Measurements from ENCODE around the gene MTO1. TPM values are rescaled to one million over a fixed set of nuclear protein-coding genes. Genes with fewer than 3 reads are reported as not detected.
"Not testable (repeated sequence)": the region's sequence is repeated elsewhere in the genome, so short reads cannot be mapped to it uniquely, and the experiment has no call there.

Gene MTO1
- polyA plus RNA-seq, 2 donors = 11.8 to 15.8 TPM

GRCh38 chr6:73497915-73498314, 36.4 kb downstream of the MTO1 start:
- Histone ChIP-seq H3K4me1 (ENCODE audit: control insufficient read depth in 2 of 2, insufficient read depth in 2 of 2, low read length in 1 of 2) (no peaks in the 10 kb centered on the region), H3K4me3 (ENCODE audit: low read depth in 1 of 2, low read length in 2 of 2) (no peak overlapping the region), H3K27me3 (ENCODE audit: control insufficient read depth in 1 of 2, insufficient read depth in 2 of 2, low read length in 2 of 2) (no peaks in the 10 kb centered on the region), H3K27ac (ENCODE audit: low read depth in 2 of 2, low read length in 1 of 2) (no peak overlapping the region), H3K9me3 (ENCODE audit: control insufficient read depth in 2 of 2, insufficient read depth in 1 of 2, low read depth in 1 of 2, low read length in 1 of 2) (no peaks in the 10 kb centered on the region), H3K36me3 (ENCODE audit: control insufficient read depth in 2 of 2, insufficient read depth in 2 of 2, low read length in 1 of 2) (peaks cover 5 to 10% of the 10 kb centered on the region in 2 donors)
- 96% methylated on average over 3 of the region's 3 CpGs for WGBS, 2 donors

DNA sequence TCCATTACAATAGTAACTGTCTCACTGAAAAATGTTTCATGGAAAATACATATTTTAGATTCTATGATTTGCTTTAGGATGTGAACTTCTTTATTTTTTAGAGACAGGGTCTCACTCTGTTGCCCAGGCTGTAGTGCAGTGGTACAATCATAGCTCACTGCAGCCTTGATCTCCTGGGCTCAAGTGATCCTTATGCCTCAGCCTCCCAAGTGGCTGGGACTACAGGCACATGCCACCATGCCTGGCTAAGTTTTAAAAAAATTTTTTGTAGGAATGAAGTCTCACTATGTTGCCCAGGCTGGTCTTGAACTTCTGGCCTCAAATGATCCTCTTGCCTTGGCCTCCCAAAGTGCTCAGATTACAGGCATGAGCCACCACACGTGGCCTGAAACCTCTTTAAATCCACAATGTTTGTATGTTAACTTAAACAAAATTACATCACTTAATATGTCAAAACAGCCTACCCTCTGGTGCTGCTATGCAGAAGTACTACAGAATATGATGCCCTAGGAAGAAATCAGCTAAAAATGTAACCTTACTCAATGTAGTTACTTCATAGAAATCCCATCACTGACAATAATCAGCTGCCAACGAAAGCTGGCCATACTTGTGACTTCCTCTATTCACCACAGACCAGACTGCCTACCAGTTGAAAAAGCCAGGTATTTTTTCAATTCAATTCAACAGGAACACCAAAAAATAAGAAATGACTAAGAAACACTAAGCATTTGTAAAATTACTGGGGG, 41.7 kb downstream of the MTO1 start:
- no peaks in the 10 kb centered on the region for H3K4me1 ChIP-seq (ENCODE audit: control insufficient read depth in 2 of 2, insufficient read depth in 2 of 2, low read length in 1 of 2)
- peaks cover 0 to 8% of the 10 kb centered on the region in 2 donors for H3K36me3 ChIP-seq (ENCODE audit: control insufficient read depth in 2 of 2, insufficient read depth in 2 of 2, low read length in 1 of 2)
- H3K27ac ChIP-seq (ENCODE audit: low read depth in 2 of 2, low read length in 1 of 2) = no peak overlapping the region
- no peaks in the 10 kb centered on the region for H3K9me3 ChIP-seq (ENCODE audit: control insufficient read depth in 2 of 2, insufficient read depth in 1 of 2, low read depth in 1 of 2, low read length in 1 of 2)
- no peak overlapping the region for H3K4me3 ChIP-seq (ENCODE audit: low read depth in 1 of 2, low read length in 2 of 2)
- H3K27me3 ChIP-seq (ENCODE audit: control insufficient read depth in 1 of 2, insufficient read depth in 2 of 2, low read length in 2 of 2) = no peaks in the 10 kb centered on the region
- WGBS, 2 donors = 51 to 54% methylated on average over 2 of the region's 2 CpGs

DNA sequence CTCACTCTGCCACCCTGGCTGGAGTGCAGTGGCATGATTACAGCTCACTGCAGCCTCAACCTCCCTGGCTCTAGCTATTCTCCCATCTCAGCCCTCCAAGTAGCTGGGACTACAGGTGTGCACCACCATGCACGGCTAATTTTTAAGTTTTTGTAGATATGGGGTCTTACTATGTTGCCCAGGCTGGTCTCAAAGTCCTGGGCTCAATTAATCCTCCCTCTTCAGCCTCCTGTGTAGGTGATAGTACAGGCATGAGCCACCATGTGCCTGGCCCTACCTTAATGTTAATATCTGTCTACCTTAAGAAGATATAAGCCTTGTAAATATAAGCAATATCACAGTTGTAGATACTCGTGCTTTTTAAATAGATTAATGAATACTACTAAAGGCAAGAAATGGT, 42.6 kb downstream of the MTO1 start:
- Histone ChIP-seq H3K9me3 (ENCODE audit: control insufficient read depth in 2 of 2, insufficient read depth in 1 of 2, low read depth in 1 of 2, low read length in 1 of 2) (no peaks in the 10 kb centered on the region), H3K27ac (ENCODE audit: low read depth in 2 of 2, low read length in 1 of 2) (no peak overlapping the region), H3K4me3 (ENCODE audit: low read depth in 1 of 2, low read length in 2 of 2) (no peak overlapping the region), H3K4me1 (ENCODE audit: control insufficient read depth in 2 of 2, insufficient read depth in 2 of 2, low read length in 1 of 2) (no peaks in the 10 kb centered on the region), H3K27me3 (ENCODE audit: control insufficient read depth in 1 of 2, insufficient read depth in 2 of 2, low read length in 2 of 2) (no peaks in the 10 kb centered on the region), H3K36me3 (ENCODE audit: control insufficient read depth in 2 of 2, insufficient read depth in 2 of 2, low read length in 1 of 2) (peaks cover 0 to 8% of the 10 kb centered on the region in 2 donors)
- WGBS, 2 donors = 81 to 85% methylated on average over 2 of the region's 2 CpGs

- no peaks in the 10 kb centered on the region for H3K4me1 ChIP-seq (ENCODE audit: control insufficient read depth in 2 of 2, insufficient read depth in 2 of 2, low read length in 1 of 2)
- no peaks in the 10 kb centered on the region for H3K27me3 ChIP-seq (ENCODE audit: control insufficient read depth in 1 of 2, insufficient read depth in 2 of 2, low read length in 2 of 2)
- H3K36me3 ChIP-seq (ENCODE audit: control insufficient read depth in 2 of 2, insufficient read depth in 2 of 2, low read length in 1 of 2) = peaks cover 0 to 8% of the 10 kb centered on the region in 2 donors
- no peak overlapping the region for H3K27ac ChIP-seq (ENCODE audit: low read depth in 2 of 2, low read length in 1 of 2)
- no peaks in the 10 kb centered on the region for H3K9me3 ChIP-seq (ENCODE audit: control insufficient read depth in 2 of 2, insufficient read depth in 1 of 2, low read depth in 1 of 2, low read length in 1 of 2)
- no peak overlapping the region for H3K4me3 ChIP-seq (ENCODE audit: low read depth in 1 of 2, low read length in 2 of 2)
Observed at GRCh38 chr6:73505142-73505541, 43.6 kb downstream of the MTO1 start.

DNA sequence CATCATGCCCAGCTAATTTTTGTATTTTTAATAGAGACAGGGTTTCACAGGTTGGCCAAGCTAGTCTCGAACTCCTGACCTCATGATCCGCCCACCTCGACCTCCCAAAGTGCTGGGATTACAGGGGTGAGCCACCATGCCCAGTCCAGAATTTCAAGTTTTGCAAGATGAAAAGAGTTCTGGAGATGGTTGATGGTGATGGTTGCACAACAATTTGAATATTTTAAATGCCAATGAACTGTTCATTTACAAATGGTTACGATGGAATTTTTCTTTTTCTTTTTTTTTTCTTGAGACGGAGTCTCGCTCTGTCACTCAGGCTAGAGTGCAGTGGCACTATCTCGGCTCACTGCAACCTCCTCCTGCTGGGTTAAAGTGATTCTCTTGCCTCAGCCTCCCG, 44.2 kb downstream of the MTO1 start:
- not testable (repeated sequence) for H3K4me1 ChIP-seq (ENCODE audit: control insufficient read depth in 2 of 2, insufficient read depth in 2 of 2, low read length in 1 of 2); H3K27ac ChIP-seq (ENCODE audit: low read depth in 2 of 2, low read length in 1 of 2); H3K4me3 ChIP-seq (ENCODE audit: low read depth in 1 of 2, low read length in 2 of 2); H3K9me3 ChIP-seq (ENCODE audit: control insufficient read depth in 2 of 2, insufficient read depth in 1 of 2, low read depth in 1 of 2, low read length in 1 of 2); H3K27me3 ChIP-seq (ENCODE audit: control insufficient read depth in 1 of 2, insufficient read depth in 2 of 2, low read length in 2 of 2); H3K36me3 ChIP-seq (ENCODE audit: control insufficient read depth in 2 of 2, insufficient read depth in 2 of 2, low read length in 1 of 2)
- WGBS, 2 donors = 93% methylated on average over 8 of the region's 8 CpGs

- WGBS, 2 donors = 87 to 93% methylated on average over 6 of the region's 6 CpGs
- Histone ChIP-seq H3K4me3 (ENCODE audit: low read depth in 1 of 2, low read length in 2 of 2) (no peak overlapping the region), H3K4me1 (ENCODE audit: control insufficient read depth in 2 of 2, insufficient read depth in 2 of 2, low read length in 1 of 2) (no peaks in the 10 kb centered on the region), H3K36me3 (ENCODE audit: control insufficient read depth in 2 of 2, insufficient read depth in 2 of 2, low read length in 1 of 2) (peaks cover 0 to 6% of the 10 kb centered on the region in 2 donors), H3K27ac (ENCODE audit: low read depth in 2 of 2, low read length in 1 of 2) (no peak overlapping the region), H3K27me3 (ENCODE audit: control insufficient read depth in 1 of 2, insufficient read depth in 2 of 2, low read length in 2 of 2) (no peaks in the 10 kb centered on the region), H3K9me3 (ENCODE audit: control insufficient read depth in 2 of 2, insufficient read depth in 1 of 2, low read depth in 1 of 2, low read length in 1 of 2) (no peaks in the 10 kb centered on the region)
Observed at GRCh38 chr6:73506246-73506645, 44.7 kb downstream of the MTO1 start.

- no peak overlapping the region for H3K4me3 ChIP-seq (ENCODE audit: low read depth in 1 of 2, low read length in 2 of 2)
- H3K36me3 ChIP-seq (ENCODE audit: control insufficient read depth in 2 of 2, insufficient read depth in 2 of 2, low read length in 1 of 2) = peaks cover 0 to 4% of the 10 kb centered on the region in 2 donors
- 47 to 64% methylated on average over 1 of the region's 1 CpG for WGBS, 2 donors
Observed at GRCh38 chr6:73508776-73509175, 47.2 kb downstream of the MTO1 start.

GRCh38 chr6:73509851-73510250, 48.3 kb downstream of the MTO1 start:
- no peaks in the 10 kb centered on the region for H3K9me3 ChIP-seq (ENCODE audit: control insufficient read depth in 2 of 2, insufficient read depth in 1 of 2, low read depth in 1 of 2, low read length in 1 of 2)
- no peaks in the 10 kb centered on the region for H3K27me3 ChIP-seq (ENCODE audit: control insufficient read depth in 1 of 2, insufficient read depth in 2 of 2, low read length in 2 of 2)
- H3K4me3 ChIP-seq (ENCODE audit: low read depth in 1 of 2, low read length in 2 of 2) = no peak overlapping the region
- no peak overlapping the region for H3K27ac ChIP-seq (ENCODE audit: low read depth in 2 of 2, low read length in 1 of 2)
- 71 to 93% methylated on average over 1 of the region's 1 CpG for WGBS, 2 donors
- H3K36me3 ChIP-seq (ENCODE audit: control insufficient read depth in 2 of 2, insufficient read depth in 2 of 2, low read length in 1 of 2) = peaks cover 0 to 2% of the 10 kb centered on the region in 2 donors
- H3K4me1 ChIP-seq (ENCODE audit: control insufficient read depth in 2 of 2, insufficient read depth in 2 of 2, low read length in 1 of 2) = no peaks in the 10 kb centered on the region

More at GRCh38 chr6:73508776-73509175, 47.2 kb downstream of the MTO1 start:
- H3K9me3 ChIP-seq (ENCODE audit: control insufficient read depth in 2 of 2, insufficient read depth in 1 of 2, low read depth in 1 of 2, low read length in 1 of 2) = no peaks in the 10 kb centered on the region
- no peaks in the 10 kb centered on the region for H3K27me3 ChIP-seq (ENCODE audit: control insufficient read depth in 1 of 2, insufficient read depth in 2 of 2, low read length in 2 of 2)
- no peaks in the 10 kb centered on the region for H3K4me1 ChIP-seq (ENCODE audit: control insufficient read depth in 2 of 2, insufficient read depth in 2 of 2, low read length in 1 of 2)
- H3K27ac ChIP-seq (ENCODE audit: low read depth in 2 of 2, low read length in 1 of 2) = no peak overlapping the region

DNA sequence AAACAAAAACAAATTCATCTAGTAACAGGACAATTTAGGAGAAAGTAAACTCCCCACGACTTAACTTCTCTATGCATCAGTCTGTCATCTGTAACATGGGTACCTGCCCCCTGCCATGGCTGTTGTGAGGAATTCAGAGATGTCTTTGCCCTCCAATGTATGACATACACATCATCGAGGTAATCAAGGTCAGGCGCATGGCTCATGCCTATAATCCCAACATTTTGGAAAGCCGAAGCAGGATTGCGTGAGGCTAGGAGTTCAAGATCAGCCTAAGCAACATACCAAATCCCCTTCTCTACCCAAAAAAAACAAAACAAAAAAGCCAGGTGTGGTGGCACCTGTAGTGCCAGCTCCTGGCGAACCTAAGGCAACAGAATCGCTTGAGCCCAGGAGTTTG, 50.3 kb downstream of the MTO1 start:
- Histone ChIP-seq H3K9me3 (ENCODE audit: control insufficient read depth in 2 of 2, insufficient read depth in 1 of 2, low read depth in 1 of 2, low read length in 1 of 2) (no peaks in the 10 kb centered on the region), H3K4me1 (ENCODE audit: control insufficient read depth in 2 of 2, insufficient read depth in 2 of 2, low read length in 1 of 2) (no peaks in the 10 kb centered on the region), H3K27me3 (ENCODE audit: control insufficient read depth in 1 of 2, insufficient read depth in 2 of 2, low read length in 2 of 2) (no peaks in the 10 kb centered on the region), H3K36me3 (ENCODE audit: control insufficient read depth in 2 of 2, insufficient read depth in 2 of 2, low read length in 1 of 2) (peaks cover 0 to 6% of the 10 kb centered on the region in 2 donors), H3K4me3 (ENCODE audit: low read depth in 1 of 2, low read length in 2 of 2) (no peak overlapping the region), H3K27ac (ENCODE audit: low read depth in 2 of 2, low read length in 1 of 2) (no peak overlapping the region)
- 88 to 89% methylated on average over 7 of the region's 7 CpGs for WGBS, 2 donors

GRCh38 chr6:73513496-73513854, 51.9 kb downstream of the MTO1 start:
- Histone ChIP-seq H3K4me3 (ENCODE audit: low read depth in 1 of 2, low read length in 2 of 2) (no peak overlapping the region), H3K9me3 (ENCODE audit: control insufficient read depth in 2 of 2, insufficient read depth in 1 of 2, low read depth in 1 of 2, low read length in 1 of 2) (no peaks in the 10 kb centered on the region), H3K27ac (ENCODE audit: low read depth in 2 of 2, low read length in 1 of 2) (no peak overlapping the region), H3K4me1 (ENCODE audit: control insufficient read depth in 2 of 2, insufficient read depth in 2 of 2, low read length in 1 of 2) (no peaks in the 10 kb centered on the region), H3K36me3 (ENCODE audit: control insufficient read depth in 2 of 2, insufficient read depth in 2 of 2, low read length in 1 of 2) (peaks cover 0 to 10% of the 10 kb centered on the region in 2 donors), H3K27me3 (ENCODE audit: control insufficient read depth in 1 of 2, insufficient read depth in 2 of 2, low read length in 2 of 2) (no peaks in the 10 kb centered on the region)
- WGBS, 2 donors = 52% methylated on average over 3 of the region's 3 CpGs

Data from esophagus (tissue), 2 donors.